ENCODE data around the gene TXNDC12. TPM values are rescaled to one million over a fixed set of nuclear protein-coding genes. Genes with fewer than 3 reads are reported as not detected.

Gene TXNDC12
- total RNA-seq, 1 donor from 2014 or later, result 16.4 TPM

DNA sequence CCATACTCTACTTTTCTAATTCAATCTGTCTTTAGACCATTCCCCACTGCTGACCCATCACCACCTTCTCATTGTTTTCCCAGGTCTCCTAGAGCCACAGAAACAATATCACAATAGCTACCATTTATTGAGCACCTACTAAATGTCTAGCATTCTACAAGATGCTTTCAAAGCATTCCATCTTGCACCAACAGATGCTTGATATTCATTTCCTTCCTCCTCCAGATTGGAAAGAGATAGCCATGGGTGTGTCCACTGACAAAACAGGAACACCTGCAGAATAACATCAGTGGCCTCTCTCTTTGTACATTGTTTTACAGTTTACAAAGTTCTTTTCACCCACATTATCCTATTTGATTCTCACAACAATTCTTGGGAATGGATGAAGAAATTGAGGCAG lies 66.7 kb downstream of the TXNDC12 start:
- Histone ChIP-seq H3K4me3 (no peak overlapping the region), H3K4me1 (no peaks in the 10 kb centered on the region), H3K27ac (no peak overlapping the region), H3K9me3 (no peaks in the 10 kb centered on the region), H3K36me3 (no peaks in the 10 kb centered on the region), H3K27me3 (no peaks in the 10 kb centered on the region)
- intact Hi-C loops (cut with DNase I), result no loop called here
- TF ChIP-seq, protein P1, sequence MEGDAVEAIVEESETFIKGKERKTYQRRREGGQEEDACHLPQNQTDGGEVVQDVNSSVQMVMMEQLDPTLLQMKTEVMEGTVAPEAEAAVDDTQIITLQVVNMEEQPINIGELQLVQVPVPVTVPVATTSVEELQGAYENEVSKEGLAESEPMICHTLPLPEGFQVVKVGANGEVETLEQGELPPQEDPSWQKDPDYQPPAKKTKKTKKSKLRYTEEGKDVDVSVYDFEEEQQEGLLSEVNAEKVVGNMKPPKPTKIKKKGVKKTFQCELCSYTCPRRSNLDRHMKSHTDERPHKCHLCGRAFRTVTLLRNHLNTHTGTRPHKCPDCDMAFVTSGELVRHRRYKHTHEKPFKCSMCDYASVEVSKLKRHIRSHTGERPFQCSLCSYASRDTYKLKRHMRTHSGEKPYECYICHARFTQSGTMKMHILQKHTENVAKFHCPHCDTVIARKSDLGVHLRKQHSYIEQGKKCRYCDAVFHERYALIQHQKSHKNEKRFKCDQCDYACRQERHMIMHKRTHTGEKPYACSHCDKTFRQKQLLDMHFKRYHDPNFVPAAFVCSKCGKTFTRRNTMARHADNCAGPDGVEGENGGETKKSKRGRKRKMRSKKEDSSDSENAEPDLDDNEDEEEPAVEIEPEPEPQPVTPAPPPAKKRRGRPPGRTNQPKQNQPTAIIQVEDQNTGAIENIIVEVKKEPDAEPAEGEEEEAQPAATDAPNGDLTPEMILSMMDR (IDR thresholded peaks at IDR 0.05), result no peak
- DNase-seq (ENCODE audit: low spot score in 2 of 2), result no peak

DNA sequence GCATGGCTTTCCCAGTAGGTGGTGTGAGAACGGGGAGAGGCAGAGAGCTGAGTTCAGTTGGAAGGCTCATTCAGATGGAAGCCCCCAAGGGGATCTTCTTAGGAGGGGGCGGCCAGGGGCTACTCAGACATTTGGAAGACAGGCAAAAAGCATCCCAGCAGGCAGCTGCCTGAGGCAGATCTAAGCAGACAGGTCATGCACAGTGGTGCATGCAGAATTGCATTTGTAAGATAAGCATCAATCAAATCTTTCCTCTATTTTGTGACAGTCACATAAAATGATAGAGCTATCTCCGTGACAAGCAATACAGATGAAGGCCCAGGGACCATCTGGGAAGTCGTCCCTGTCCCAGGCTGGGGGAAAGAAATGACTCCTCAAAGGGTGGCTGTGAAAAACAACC lies 68.3 kb downstream of the TXNDC12 start:
- H3K4me1 ChIP-seq, result no peaks in the 10 kb centered on the region
- H3K36me3 ChIP-seq, result no peaks in the 10 kb centered on the region
- H3K9me3 ChIP-seq, result no peaks in the 10 kb centered on the region
- H3K4me3 ChIP-seq, result no peak overlapping the region
- intact Hi-C loops (cut with DNase I), result no loop called here
- no peak for DNase-seq (ENCODE audit: low spot score in 2 of 2)
- H3K27me3 ChIP-seq, result no peaks in the 10 kb centered on the region
- TF ChIP-seq, protein P1 (IDR thresholded peaks at IDR 0.05), result no peak
- H3K27ac ChIP-seq, result no peak overlapping the region

DNA sequence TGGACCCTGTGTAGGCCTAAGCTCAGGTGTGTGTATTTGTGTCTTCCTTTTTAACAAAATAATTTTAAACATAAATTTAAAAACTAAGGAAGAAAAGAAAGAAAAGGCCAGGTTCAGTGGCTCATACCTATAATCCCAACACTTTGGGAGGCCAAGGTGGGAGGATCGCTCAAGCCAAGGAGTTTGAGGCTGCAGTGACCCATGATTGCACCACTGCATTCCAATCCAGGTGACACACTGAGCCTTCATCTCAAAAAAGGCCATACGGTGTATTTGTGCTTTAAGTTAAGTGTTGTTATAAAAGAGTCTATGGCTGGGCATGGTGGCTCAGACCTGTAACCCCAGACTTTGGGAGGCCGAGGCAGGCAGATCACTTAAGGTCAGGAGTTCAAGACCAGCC lies 72.8 kb downstream of the TXNDC12 start:
- TF ChIP-seq, protein P1 (IDR thresholded peaks at IDR 0.05), result no peak
- H3K9me3 ChIP-seq, result no peaks in the 10 kb centered on the region
- intact Hi-C loops (cut with DNase I), result no loop called here

DNA sequence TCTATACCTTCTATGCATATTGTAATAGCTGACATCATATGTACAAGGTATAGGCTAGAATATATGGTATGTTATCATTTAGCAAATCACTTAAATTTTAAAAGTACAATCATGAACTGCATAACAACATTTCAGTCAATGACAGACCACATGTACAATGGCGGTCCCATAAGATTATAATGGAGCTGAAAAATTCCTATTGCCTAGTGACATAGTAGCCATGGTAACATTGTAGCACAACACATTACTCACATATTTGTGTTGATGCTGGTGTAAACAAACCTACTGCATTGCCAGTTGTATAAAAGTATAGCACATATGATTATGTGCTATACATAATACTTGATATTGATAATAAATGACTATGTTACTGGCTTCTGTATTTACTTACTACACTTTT lies 73.4 kb downstream of the TXNDC12 start:
- Histone ChIP-seq H3K36me3 (no peaks in the 10 kb centered on the region), H3K9me3 (no peaks in the 10 kb centered on the region), H3K27ac (no peak overlapping the region), H3K4me3 (no peak overlapping the region), H3K4me1 (no peaks in the 10 kb centered on the region), H3K27me3 (no peaks in the 10 kb centered on the region)
- TF ChIP-seq, protein P1 (IDR thresholded peaks at IDR 0.05), result no peak
- no peak for DNase-seq (ENCODE audit: low spot score in 2 of 2)
- intact Hi-C loops (cut with DNase I), result no loop called here

More for the DNA sequence above, 72.8 kb downstream of the TXNDC12 start:
- no peak for DNase-seq (ENCODE audit: low spot score in 2 of 2)
- Histone ChIP-seq H3K4me1 (no peaks in the 10 kb centered on the region), H3K27ac (no peak overlapping the region), H3K4me3 (no peak overlapping the region), H3K36me3 (no peaks in the 10 kb centered on the region), H3K27me3 (no peaks in the 10 kb centered on the region)

DNA sequence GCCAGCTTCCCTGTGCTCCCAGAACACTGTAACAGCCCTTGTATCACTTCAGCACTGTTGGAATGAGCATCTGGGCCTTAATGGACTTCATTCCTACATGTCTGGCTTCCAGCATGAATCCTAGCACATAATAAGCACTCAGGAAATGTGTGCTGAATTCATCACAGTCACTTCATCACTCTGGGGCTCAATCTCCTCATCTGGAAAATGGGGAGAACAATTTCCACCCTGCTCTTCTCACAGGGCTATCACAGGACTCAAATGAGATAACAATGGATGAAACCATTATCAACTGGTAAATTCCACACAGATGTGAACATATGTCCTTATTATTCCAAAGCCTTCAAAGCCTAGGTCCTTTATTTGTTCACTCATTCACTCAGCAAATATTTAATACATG lies 76.9 kb downstream of the TXNDC12 start:
- no peaks in the 10 kb centered on the region for H3K27me3 ChIP-seq
- no peak overlapping the region for H3K27ac ChIP-seq
- no peak overlapping the region for H3K4me3 ChIP-seq
- intact Hi-C loops (cut with DNase I), result no loop called here
- DNase-seq (ENCODE audit: low spot score in 2 of 2), result no peak
- H3K4me1 ChIP-seq, result no peaks in the 10 kb centered on the region
- H3K36me3 ChIP-seq, result no peaks in the 10 kb centered on the region
- TF ChIP-seq, protein P1 (IDR thresholded peaks at IDR 0.05), result no peak
- no peaks in the 10 kb centered on the region for H3K9me3 ChIP-seq
